Liver (tissue), 9 donors: ENCODE results near the gene PLCB1. TPM values are rescaled to one million over a fixed set of nuclear protein-coding genes. Genes with fewer than 3 reads are reported as not detected.
"Not testable (repeated sequence)": the region's sequence is repeated elsewhere in the genome, so short reads cannot be mapped to it uniquely, and the experiment has no call there.

Experiments
- DNase-seq: peaks from one replicate; pipeline ENCODE4 v3.0.0-alpha.2; 2017; ENCODE audit warnings: low spot score
- H3K27ac ChIP-seq, 2 donors: one replicate each; pipeline ENCODE4 v1.7.0; 2013; ENCODE audit warnings: inconsistent platforms in 2 of 2, low read length in 2 of 2, control low read depth in 1 of 2, low read depth in 1 of 2, mild to moderate bottlenecking in 1 of 2
- H3K27me3 ChIP-seq, 4 donors: one replicate each; pipeline versions ENCODE4 v1.6.1 to v1.7.0; 2013; ENCODE audit warnings: low read length in 3 of 4, inconsistent platforms in 1 of 4, mild to moderate bottlenecking in 1 of 4, moderate library complexity in 1 of 4; ENCODE audit not compliant: control insufficient read depth in 4 of 4, insufficient read depth in 4 of 4
- H3K36me3 ChIP-seq, 4 donors: one replicate each; pipeline versions ENCODE4 v1.6.1 to v1.7.0; 2013; ENCODE audit warnings: low read length in 3 of 4, mild to moderate bottlenecking in 3 of 4, low read depth in 1 of 4, moderate library complexity in 1 of 4; ENCODE audit not compliant: control insufficient read depth in 4 of 4, insufficient read depth in 3 of 4
- H3K4me1 ChIP-seq, 4 donors: one replicate each; pipeline versions ENCODE4 v1.6.1 to v1.7.0; 2013; ENCODE audit warnings: low read length in 3 of 4, mild to moderate bottlenecking in 3 of 4, moderate library complexity in 1 of 4; ENCODE audit not compliant: control insufficient read depth in 4 of 4, insufficient read depth in 4 of 4
- H3K4me3 ChIP-seq, 3 donors: one replicate each; pipeline versions ENCODE4 v1.6.1 to v1.7.0; 2013; ENCODE audit warnings: low read length in 3 of 3, control low read depth in 1 of 3, low read depth in 1 of 3, mild to moderate bottlenecking in 1 of 3
- H3K9ac ChIP-seq, 2 donors: one replicate each; pipeline ENCODE4 v1.7.0; 2013; ENCODE audit warnings: low read length in 2 of 2, mild to moderate bottlenecking in 2 of 2, moderate library complexity in 2 of 2, control low read depth in 1 of 2, low read depth in 1 of 2
- H3K9me3 ChIP-seq, 4 donors: one replicate each; pipeline versions ENCODE4 v1.6.1 to v1.7.0; 2013; ENCODE audit warnings: low read length in 3 of 4; ENCODE audit not compliant: control insufficient read depth in 4 of 4
- EGR1 ChIP-seq, 2 donors: IDR thresholded peaks; 2 replicates each; pipeline ENCODE4 v1.6.1; 2016 to 2018; ENCODE audit warnings: antibody characterized with exemption in 2 of 2, low read depth in 2 of 2
- FOXA1 ChIP-seq: IDR thresholded peaks from 2 replicates; pipeline ENCODE4 v1.6.1; 2016; ENCODE audit warnings: antibody characterized with exemption
- FOXA2 ChIP-seq: IDR thresholded peaks from 2 replicates; pipeline ENCODE4 v1.6.1; 2016; ENCODE audit warnings: antibody characterized with exemption
- HNF4A ChIP-seq, 2 donors: conservative IDR thresholded peaks; 2 replicates each; pipeline ENCODE4 v1.6.1; 2016; ENCODE audit warnings: antibody characterized with exemption in 2 of 2, mild to moderate bottlenecking in 2 of 2
- HNF4G ChIP-seq: IDR thresholded peaks from 2 replicates; pipeline ENCODE4 v1.6.1; 2016; ENCODE audit warnings: antibody characterized with exemption
- JUND ChIP-seq, 2 donors: IDR thresholded peaks; 2 replicates each; pipeline ENCODE4 v1.6.1; 2016; ENCODE audit warnings: antibody characterized with exemption in 2 of 2
- NR2F2 ChIP-seq: IDR thresholded peaks from 2 replicates; pipeline ENCODE4 v1.6.1; 2016; ENCODE audit warnings: antibody characterized with exemption
- RXRA ChIP-seq, 2 donors: IDR thresholded peaks; 2 replicates each; pipeline ENCODE4 v1.6.1; 2017 to 2018; ENCODE audit warnings: antibody characterized with exemption in 2 of 2, mild to moderate bottlenecking in 1 of 2
- SP1 ChIP-seq: IDR thresholded peaks from 2 replicates; pipeline ENCODE4 v1.6.1; 2018; ENCODE audit warnings: antibody characterized with exemption, mild to moderate bottlenecking
- TAF1 ChIP-seq: conservative IDR thresholded peaks from 2 replicates; pipeline ENCODE4 v1.6.1; 2016; ENCODE audit warnings: antibody characterized with exemption, mild to moderate bottlenecking
- YY1 ChIP-seq: IDR thresholded peaks from 2 replicates; pipeline ENCODE4 v1.6.1; 2016; ENCODE audit warnings: antibody characterized with exemption, mild to moderate bottlenecking
- WGBS: extraction: QIAGEN DNeasy Blood & Tissue Kit; methylation state at CpG from one replicate; pipeline ENCODE4 v1.1.7; 2013; 5-methylcytosine and 5-hydroxymethylcytosine counted together
- polyA plus RNA-seq, 2 donors: library from polyadenylated mRNA; stranded (reverse) in 1 of 2; unstranded in 1 of 2; fragments of 200-250 nt in 1 of 2; fragments of >200 nt in 1 of 2; fragmentation: Nextera tagmentation in 1 of 2; extraction: Ambion mirVana in 1 of 2; gene quantifications; one replicate each; pipeline versions ENCODE4 v1.2.1 to v1.2.3, GENCODE V29; 2013 to 2015
- total RNA-seq, 2 donors: library from RNA; depleted of rRNA; stranded (reverse); fragments of >200 nt; gene quantifications; one replicate each; pipeline ENCODE4 v1.2.3, GENCODE V29; 2014
- TF ChIP-seq, protein P1 (sequence below): IDR thresholded peaks from 2 replicates; pipeline ENCODE4 v1.6.1; 2016; ENCODE audit warnings: antibody characterized with exemption
- TF ChIP-seq, protein P2 (sequence below): IDR thresholded peaks from 2 replicates; pipeline ENCODE4 v1.6.1; 2016; ENCODE audit warnings: antibody characterized with exemption
- TF ChIP-seq, protein P3 (sequence below): IDR thresholded peaks from 2 replicates; pipeline ENCODE4 v1.6.1; 2016; ENCODE audit warnings: antibody characterized with exemption, mild to moderate bottlenecking
- TF ChIP-seq, protein P4 (sequence below): IDR thresholded peaks from 2 replicates; pipeline ENCODE4 v1.6.1; 2016; ENCODE audit warnings: antibody characterized with exemption
- donor health status: healthy.
- donor health status: healthy.
- donor health status: healthy.
- donor health status: healthy.
- donor health status: healthy.

The PLCB1 gene
- total and polyA plus RNA-seq, 4 donors, result 3.7 to 13.5 (median 5.9) TPM

DNA sequence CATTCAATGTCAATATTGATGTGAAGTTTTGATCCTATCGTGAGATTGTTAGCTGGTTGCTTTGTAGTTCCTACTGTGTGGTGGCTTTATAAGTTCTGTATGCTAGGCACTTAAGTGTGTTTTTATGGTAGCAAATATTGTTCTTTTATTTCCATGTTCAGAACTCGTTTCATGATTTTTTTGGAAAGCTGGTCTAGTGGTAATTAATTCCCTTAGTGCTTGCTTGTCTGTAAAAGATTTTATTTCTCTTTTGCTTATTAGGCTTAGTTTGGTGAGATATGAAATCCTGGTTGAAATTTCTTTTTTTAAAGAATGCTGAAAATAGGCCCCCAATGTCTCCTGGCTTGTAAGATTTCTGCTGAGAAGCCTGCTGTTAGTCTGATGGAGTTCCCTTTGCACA is 27.8 kb upstream of the PLCB1 start:
- peaks cover 5 to 12% (median 10%) of the 10 kb centered on the region in 4 donors for H3K9me3 ChIP-seq
- peaks cover 0 to 1% (median 0%) of the 10 kb centered on the region in 4 donors for H3K4me1 ChIP-seq
- H3K27me3 ChIP-seq, result peaks cover 0 to 6% (median 0%) of the 10 kb centered on the region in 4 donors
- H3K4me3 ChIP-seq, result no peak overlapping the region
- no peaks in the 10 kb centered on the region for H3K36me3 ChIP-seq
- WGBS, result 83% methylated on average over 2 of the region's 2 CpGs
- TF ChIP-seq HNF4G, result no peak
- TF ChIP-seq, protein P1, sequence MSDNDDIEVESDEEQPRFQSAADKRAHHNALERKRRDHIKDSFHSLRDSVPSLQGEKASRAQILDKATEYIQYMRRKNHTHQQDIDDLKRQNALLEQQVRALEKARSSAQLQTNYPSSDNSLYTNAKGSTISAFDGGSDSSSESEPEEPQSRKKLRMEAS, result no peak
- TF ChIP-seq EGR1 (IDR thresholded peaks at IDR 0.05; ENCODE audit: low read depth in 2 of 2), result no peak
- TF ChIP-seq FOXA2, result no peak
- no peak for TF ChIP-seq HNF4A (conservative IDR thresholded peaks at IDR 0.05)
- TF ChIP-seq FOXA1, result no peak
- no peak for TF ChIP-seq YY1
- TF ChIP-seq RXRA (IDR thresholded peaks at IDR 0.05), result no peak
- TF ChIP-seq, protein P2, sequence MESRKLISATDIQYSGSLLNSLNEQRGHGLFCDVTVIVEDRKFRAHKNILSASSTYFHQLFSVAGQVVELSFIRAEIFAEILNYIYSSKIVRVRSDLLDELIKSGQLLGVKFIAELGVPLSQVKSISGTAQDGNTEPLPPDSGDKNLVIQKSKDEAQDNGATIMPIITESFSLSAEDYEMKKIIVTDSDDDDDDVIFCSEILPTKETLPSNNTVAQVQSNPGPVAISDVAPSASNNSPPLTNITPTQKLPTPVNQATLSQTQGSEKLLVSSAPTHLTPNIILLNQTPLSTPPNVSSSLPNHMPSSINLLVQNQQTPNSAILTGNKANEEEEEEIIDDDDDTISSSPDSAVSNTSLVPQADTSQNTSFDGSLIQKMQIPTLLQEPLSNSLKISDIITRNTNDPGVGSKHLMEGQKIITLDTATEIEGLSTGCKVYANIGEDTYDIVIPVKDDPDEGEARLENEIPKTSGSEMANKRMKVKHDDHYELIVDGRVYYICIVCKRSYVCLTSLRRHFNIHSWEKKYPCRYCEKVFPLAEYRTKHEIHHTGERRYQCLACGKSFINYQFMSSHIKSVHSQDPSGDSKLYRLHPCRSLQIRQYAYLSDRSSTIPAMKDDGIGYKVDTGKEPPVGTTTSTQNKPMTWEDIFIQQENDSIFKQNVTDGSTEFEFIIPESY, result no peak
- TF ChIP-seq SP1, result no peak
- TF ChIP-seq, protein P3, sequence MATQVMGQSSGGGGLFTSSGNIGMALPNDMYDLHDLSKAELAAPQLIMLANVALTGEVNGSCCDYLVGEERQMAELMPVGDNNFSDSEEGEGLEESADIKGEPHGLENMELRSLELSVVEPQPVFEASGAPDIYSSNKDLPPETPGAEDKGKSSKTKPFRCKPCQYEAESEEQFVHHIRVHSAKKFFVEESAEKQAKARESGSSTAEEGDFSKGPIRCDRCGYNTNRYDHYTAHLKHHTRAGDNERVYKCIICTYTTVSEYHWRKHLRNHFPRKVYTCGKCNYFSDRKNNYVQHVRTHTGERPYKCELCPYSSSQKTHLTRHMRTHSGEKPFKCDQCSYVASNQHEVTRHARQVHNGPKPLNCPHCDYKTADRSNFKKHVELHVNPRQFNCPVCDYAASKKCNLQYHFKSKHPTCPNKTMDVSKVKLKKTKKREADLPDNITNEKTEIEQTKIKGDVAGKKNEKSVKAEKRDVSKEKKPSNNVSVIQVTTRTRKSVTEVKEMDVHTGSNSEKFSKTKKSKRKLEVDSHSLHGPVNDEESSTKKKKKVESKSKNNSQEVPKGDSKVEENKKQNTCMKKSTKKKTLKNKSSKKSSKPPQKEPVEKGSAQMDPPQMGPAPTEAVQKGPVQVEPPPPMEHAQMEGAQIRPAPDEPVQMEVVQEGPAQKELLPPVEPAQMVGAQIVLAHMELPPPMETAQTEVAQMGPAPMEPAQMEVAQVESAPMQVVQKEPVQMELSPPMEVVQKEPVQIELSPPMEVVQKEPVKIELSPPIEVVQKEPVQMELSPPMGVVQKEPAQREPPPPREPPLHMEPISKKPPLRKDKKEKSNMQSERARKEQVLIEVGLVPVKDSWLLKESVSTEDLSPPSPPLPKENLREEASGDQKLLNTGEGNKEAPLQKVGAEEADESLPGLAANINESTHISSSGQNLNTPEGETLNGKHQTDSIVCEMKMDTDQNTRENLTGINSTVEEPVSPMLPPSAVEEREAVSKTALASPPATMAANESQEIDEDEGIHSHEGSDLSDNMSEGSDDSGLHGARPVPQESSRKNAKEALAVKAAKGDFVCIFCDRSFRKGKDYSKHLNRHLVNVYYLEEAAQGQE, result no peak
- TF ChIP-seq, protein P4, sequence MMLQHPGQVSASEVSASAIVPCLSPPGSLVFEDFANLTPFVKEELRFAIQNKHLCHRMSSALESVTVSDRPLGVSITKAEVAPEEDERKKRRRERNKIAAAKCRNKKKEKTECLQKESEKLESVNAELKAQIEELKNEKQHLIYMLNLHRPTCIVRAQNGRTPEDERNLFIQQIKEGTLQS, result no peak
- TF ChIP-seq TAF1, result no peak
- no peak for TF ChIP-seq NR2F2
- H3K27ac ChIP-seq, result no peak overlapping the region
- no peak overlapping the region for H3K9ac ChIP-seq
- no peak for DNase-seq

DNA sequence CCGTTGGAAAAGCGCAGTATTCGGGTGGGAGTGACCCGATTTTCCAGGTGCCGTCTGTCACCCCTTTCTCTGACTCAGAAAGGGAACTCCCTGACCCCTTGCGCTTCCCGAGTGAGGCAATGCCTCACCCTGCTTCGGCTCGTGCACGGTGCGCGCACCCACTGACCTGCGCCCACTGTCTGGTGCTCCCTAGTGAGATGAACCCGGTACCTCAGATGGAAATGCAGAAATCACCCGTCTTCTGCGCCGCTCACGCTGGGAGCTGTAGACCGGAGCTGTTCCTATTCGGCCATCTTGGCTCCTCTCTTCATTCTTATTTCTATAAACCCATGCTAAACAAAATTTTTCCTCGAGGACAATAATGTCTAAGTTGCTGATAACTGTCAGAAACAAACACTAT is 17.5 kb upstream of the PLCB1 start:
- not testable (repeated sequence) for H3K27me3 ChIP-seq, H3K4me3 ChIP-seq, H3K27ac ChIP-seq, H3K9ac ChIP-seq, H3K36me3 ChIP-seq, H3K4me1 ChIP-seq, H3K9me3 ChIP-seq, DNase-seq
- 86% methylated on average over 20 of the region's 21 CpGs for WGBS

DNA sequence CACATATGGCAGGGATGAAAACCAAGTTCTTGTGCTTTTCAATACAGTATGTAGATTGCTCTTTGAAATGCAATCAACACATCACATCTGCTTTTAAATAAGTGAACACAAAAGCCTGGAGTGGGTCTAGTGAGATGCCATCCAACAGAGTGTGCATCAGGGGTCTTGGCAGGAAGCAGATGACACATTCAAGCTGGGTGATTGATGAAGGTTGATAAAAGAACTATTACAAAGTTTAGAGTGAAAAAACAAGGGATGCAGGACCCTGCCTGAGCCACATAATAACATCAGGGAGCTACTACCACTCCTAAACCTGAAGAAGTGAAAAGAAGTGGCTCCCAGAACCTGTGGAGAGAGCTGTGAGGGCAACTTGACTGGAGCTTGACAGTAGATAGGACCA is 16.6 kb upstream of the PLCB1 start:
- Histone ChIP-seq H3K9me3 (no peaks in the 10 kb centered on the region), H3K4me1 (no peaks in the 10 kb centered on the region)

More for the DNA sequence above, 16.6 kb upstream of the PLCB1 start:
- Histone ChIP-seq H3K36me3 (no peaks in the 10 kb centered on the region), H3K9ac (no peak overlapping the region), H3K27me3 (peaks cover 0 to 7% (median 0%) of the 10 kb centered on the region in 4 donors), H3K4me3 (no peak overlapping the region), H3K27ac (no peak overlapping the region)
- TF ChIP-seq, protein P2, result no peak
- no peak for TF ChIP-seq SP1
- TF ChIP-seq, protein P4, result no peak
- no peak for TF ChIP-seq JUND (IDR thresholded peaks at IDR 0.05)
- no peak for DNase-seq
